ENCODE measurements around the gene DNAJC22.
"Not testable (repeated sequence)": the region's sequence is repeated elsewhere in the genome, so short reads cannot be mapped to it uniquely, and the experiment has no call there.

Gene DNAJC22

DNA sequence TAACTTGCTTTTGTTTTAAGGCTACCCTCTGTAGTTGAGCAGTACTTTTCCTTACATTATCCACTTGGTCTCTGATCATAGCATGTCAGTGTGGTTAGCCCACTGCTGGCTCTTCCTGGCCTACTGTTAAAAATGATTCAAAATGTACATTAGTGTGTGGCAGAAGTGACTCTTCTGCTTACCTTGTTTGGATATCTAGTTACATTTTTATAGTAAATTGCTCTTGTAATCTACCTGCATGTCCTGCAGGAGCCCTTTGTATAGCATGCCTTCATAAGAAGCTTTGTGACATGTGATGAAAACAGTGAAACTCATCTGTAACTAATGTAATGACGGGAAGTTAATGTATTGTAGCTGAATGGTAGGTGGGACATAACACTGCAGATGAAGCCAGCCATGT, 28.7 kb downstream of the DNAJC22 start:
- no peak for DNase-seq (ENCODE audit: low spot score)

GRCh38 chr12:49377386-49377785, 30.7 kb downstream of the DNAJC22 start:
- no peak for DNase-seq (ENCODE audit: low spot score)

GRCh38 chr12:49380184-49380583, 33.5 kb downstream of the DNAJC22 start:
- DNase-seq (ENCODE audit: low spot score): not testable (repeated sequence)

DNA sequence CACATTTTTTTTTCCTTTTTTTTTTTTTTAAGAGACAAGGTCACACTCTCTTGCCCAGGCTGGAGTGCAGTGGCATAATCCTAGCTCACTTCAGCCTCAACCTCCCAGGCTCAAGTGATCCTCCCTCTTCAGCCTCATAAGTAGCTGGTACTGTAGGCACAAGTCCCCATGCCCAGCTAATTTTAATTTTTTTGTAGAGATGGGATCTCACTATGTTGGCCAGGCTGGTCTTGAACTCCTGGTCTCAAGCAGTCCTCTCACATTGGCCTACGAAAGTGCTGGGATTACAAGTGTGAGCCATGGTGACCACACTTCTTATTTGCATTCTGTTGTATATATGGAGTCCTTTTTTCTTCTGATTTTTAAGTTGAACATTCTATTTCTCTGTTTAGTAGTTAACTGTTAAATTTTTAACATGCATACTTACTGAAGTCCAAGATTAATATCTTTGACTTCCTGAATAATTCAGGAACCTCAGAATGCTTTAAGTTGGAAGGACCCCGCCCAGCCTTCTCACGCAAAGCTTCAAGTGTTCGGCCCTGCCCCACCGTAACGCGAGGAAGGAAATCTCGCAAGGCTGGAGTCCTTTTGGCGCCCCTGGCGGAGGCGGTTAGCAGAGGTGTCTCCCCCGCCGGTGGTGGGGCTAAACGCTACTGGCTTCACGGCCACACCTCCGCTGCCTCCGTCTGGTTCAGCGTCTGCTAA, 42.1 kb downstream of the DNAJC22 start:
- DNase-seq (ENCODE audit: low spot score): no peak

DNA sequence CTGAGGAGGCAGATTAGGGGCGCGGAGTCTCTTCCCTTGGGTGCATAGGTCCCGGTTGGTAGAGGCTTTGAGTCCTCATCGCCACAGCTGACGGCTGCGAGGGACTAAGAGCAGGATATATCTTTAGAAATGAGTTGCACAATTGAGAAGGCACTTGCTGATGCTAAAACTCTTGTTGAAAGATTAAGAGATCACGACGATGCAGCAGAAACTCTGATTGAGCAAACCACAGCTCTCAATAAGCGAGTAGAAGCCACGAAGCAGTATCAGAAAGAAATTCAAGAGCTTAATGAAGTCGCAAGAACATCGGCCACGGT, 42.7 kb downstream of the DNAJC22 start:
- DNase-seq (ENCODE audit: low spot score): no peak

DNA sequence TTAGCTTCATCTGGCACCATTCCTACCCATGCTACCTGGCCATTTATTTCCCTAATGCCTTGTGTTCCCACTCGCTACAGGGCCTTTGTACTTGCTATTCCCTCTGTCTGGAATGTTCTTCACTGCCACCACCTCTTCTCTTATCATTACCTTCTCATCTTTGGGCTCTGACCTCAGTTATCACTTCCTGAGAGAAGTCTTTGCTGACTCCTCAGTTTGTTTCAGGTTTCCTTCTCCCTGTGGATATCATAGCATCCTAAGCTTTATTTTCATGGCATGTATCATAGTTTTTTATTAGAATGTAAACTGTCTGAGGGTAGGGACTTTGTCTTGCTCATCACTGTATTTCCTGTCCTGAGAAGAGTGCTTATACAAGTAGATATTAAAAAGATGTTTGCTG, 50.3 kb downstream of the DNAJC22 start:
- no peak for DNase-seq (ENCODE audit: low spot score)

DNA sequence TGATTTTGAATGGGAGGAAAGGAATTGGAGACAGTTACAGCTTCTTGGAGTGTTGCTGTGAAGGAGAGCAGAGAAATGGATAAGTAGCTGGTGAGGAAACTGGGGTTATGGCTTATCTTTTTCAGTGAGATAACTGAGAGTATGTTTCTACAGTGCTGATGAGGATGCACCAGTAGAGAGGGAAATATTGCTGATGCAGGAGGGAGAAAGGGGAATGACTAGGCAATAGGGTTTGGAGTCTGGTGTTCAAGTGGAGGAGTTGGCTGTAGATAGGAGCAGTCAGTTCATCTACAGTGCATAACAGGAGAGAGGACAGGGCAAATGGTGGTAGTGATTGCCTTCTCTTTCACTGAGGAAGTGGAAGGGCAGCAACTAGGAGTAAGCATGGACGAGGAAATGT, 53.6 kb downstream of the DNAJC22 start:
- DNase-seq (ENCODE audit: low spot score): no peak

All from AG08396 (cell line).